PC-3 (cell line): ENCODE results near the gene KCNK5. TPM values are rescaled to one million over a fixed set of nuclear protein-coding genes. Genes with fewer than 3 reads are reported as not detected.

Source experiments
- ATAC-seq: fragments of 200-7000 bp; cut with Tn5 transposase; 2 replicates; pipeline ENCODE4 v1.9.1; 2020; ENCODE audit warnings: mild to moderate bottlenecking, moderate library complexity
- BruUV-seq: library from RNA; stranded (reverse); fragments of 400-500 nt; replicated peaks from 2 replicates; lab custom pipeline; 2021; lab: Mats Ljungman, UMichigan
- CTCF ChIA-PET: fragments of 300-600 bp; sonication (Branson Sonifier 250); formaldehyde crosslinking; loops from one replicate; lab custom pipeline; 2022; ENCODE audit warnings: antibody characterized with exemption; lab: Charles Lee
- POLR2A ChIA-PET: fragments of 300-600 bp; sonication (Branson Sonifier 250); formaldehyde crosslinking; loops from one replicate; lab custom pipeline; 2022; ENCODE audit warnings: antibody characterized with exemption; ENCODE audit not compliant: unreplicated experiment; lab: Charles Lee
- DNase-seq: peaks from one replicate; pipeline ENCODE4 v3.0.0-alpha.2; 2015
- H2AFZ ChIP-seq: fragments of 300-600 bp; sonication (generic); 2 replicates; pipeline ENCODE4 v1.6.0; 2016; ENCODE audit warnings: antibody characterized with exemption, low read length
- H3F3A ChIP-seq: fragments of 300-600 bp; sonication (generic); one replicate; pipeline ENCODE4 v1.6.0; 2017; ENCODE audit warnings: antibody characterized with exemption, low read length, control low read depth, mild to moderate bottlenecking; ENCODE audit not compliant: unreplicated experiment
- H3K27ac ChIP-seq: fragments of 300-600 bp; sonication (generic); 2 replicates; pipeline ENCODE4 v1.5.1; 2016; ENCODE audit warnings: mild to moderate bottlenecking, low read length
- H3K27me3 ChIP-seq: fragments of 300-600 bp; sonication (generic); 2 replicates; pipeline ENCODE4 v1.6.1; 2016; ENCODE audit warnings: low read length, mixed read lengths
- H3K36me3 ChIP-seq: fragments of 300-600 bp; sonication (generic); 2 replicates; pipeline ENCODE4 v1.6.1; 2016; ENCODE audit warnings: low read depth, mixed run types, low read length, mixed read lengths
- H3K4me1 ChIP-seq: fragments of 300-600 bp; sonication (generic); 2 replicates; pipeline ENCODE4 v1.5.1; 2016; ENCODE audit warnings: low read length; ENCODE audit not compliant: insufficient read depth
- H3K4me2 ChIP-seq: fragments of 300-600 bp; sonication (generic); 2 replicates; pipeline ENCODE4 v1.6.0; 2016; ENCODE audit warnings: low read length
- H3K4me3 ChIP-seq: fragments of 300-600 bp; sonication (generic); 2 replicates; pipeline ENCODE4 v1.5.1; 2016; ENCODE audit warnings: mild to moderate bottlenecking, low read length, mixed read lengths
- H3K79me2 ChIP-seq: fragments of 300-600 bp; sonication (generic); 2 replicates; pipeline ENCODE4 v1.6.1; 2017; ENCODE audit warnings: low read length, mixed read lengths
- H3K9ac ChIP-seq: fragments of 300-600 bp; sonication (generic); 2 replicates; pipeline ENCODE4 v1.6.0; 2016; ENCODE audit warnings: mild to moderate bottlenecking, low read length
- H3K9me2 ChIP-seq: fragments of 300-600 bp; sonication (generic); replicated peaks from 2 replicates; pipeline ENCODE4 v1.6.1; 2016; ENCODE audit warnings: mixed run types, low read length, mixed read lengths
- H3K9me3 ChIP-seq: fragments of 300-600 bp; sonication (generic); 2 replicates; pipeline ENCODE4 v1.6.1; 2016; ENCODE audit warnings: low read length, mixed read lengths
- H4K20me1 ChIP-seq: fragments of 300-600 bp; sonication (generic); 2 replicates; pipeline ENCODE4 v1.6.1; 2016; ENCODE audit warnings: low read length, mixed read lengths
- CTCF ChIP-seq: fragments of 300-600 bp; sonication (generic); conservative IDR thresholded peaks from 2 replicates; pipeline ENCODE4 v1.5.1; 2017; ENCODE audit warnings: antibody characterized with exemption, low read depth, mild to moderate bottlenecking, low read length
- EZH2 ChIP-seq: fragments of 300-600 bp; sonication (generic); IDR thresholded peaks from one replicate; pipeline ENCODE4 v1.6.1; 2017; ENCODE audit warnings: antibody characterized with exemption, mild to moderate bottlenecking, low read length; ENCODE audit not compliant: unreplicated experiment
- EZH2phosphoT487 ChIP-seq: fragments of 300-600 bp; sonication (generic); IDR thresholded peaks from 2 replicates; pipeline ENCODE4 v1.6.1; 2018; ENCODE audit warnings: mild to moderate bottlenecking, antibody characterized with exemption, low read length, borderline replicate concordance
- intact Hi-C: fragments of 100-400 bp; cut with micrococcal nuclease; formaldehyde crosslinking; loops from 2 replicates; pipeline ENCODE4 v1.9.0; 2023
- total RNA-seq: library from RNA; depleted of rRNA; stranded (reverse); fragments of >200 nt; gene quantifications from 2 replicates; pipeline ENCODE4 v1.2.3, GENCODE V29; 2014

The KCNK5 gene
- total RNA-seq, 1 experiment from 2014 or later: 3.5 TPM

- no peak overlapping the region for H3K27ac ChIP-seq
- H2AFZ ChIP-seq: no peak overlapping the region
- no peaks in the 10 kb centered on the region for H4K20me1 ChIP-seq
- TF ChIP-seq CTCF (no peak), EZH2phosphoT487 (no peak)
- no peaks in the 10 kb centered on the region for H3K36me3 ChIP-seq
- H3K4me2 ChIP-seq: no peak overlapping the region
- H3K27me3 ChIP-seq: no peaks in the 10 kb centered on the region
- no TSS peak for BruUV-seq
- H3K79me2 ChIP-seq: no peaks in the 10 kb centered on the region
- H3K4me3 ChIP-seq: no peak overlapping the region
- ChIA-PET CTCF (no interaction called here), POLR2A (no interaction called here)
- no peak for ATAC-seq
- H3K4me1 ChIP-seq: peaks cover 18% of the 10 kb centered on the region
- H3K9me3 ChIP-seq: no peaks in the 10 kb centered on the region
- no peaks in the 10 kb centered on the region for H3K9me2 ChIP-seq
- no peak for DNase-seq
- intact Hi-C loops: no loop called here
- H3F3A ChIP-seq: no peaks in the 10 kb centered on the region
- no peak overlapping the region for H3K9ac ChIP-seq
These were observed 40.1 kb downstream of the KCNK5 start for GRCh38 chr6:39189131-39189530.

- ATAC-seq (no peak), DNase-seq (no peak)
- no peaks in the 10 kb centered on the region for H3K79me2 ChIP-seq
- ChIA-PET CTCF (no interaction called here), POLR2A (no interaction called here)
- H3F3A ChIP-seq: no peaks in the 10 kb centered on the region
- no peak overlapping the region for H2AFZ ChIP-seq
- H3K9me3 ChIP-seq: no peaks in the 10 kb centered on the region
- no peak overlapping the region for H3K9ac ChIP-seq
- H3K36me3 ChIP-seq: no peaks in the 10 kb centered on the region
- H4K20me1 ChIP-seq: no peaks in the 10 kb centered on the region
- intact Hi-C loops: no loop called here
- no TSS peak for BruUV-seq
- H3K27ac ChIP-seq: no peak overlapping the region
- TF ChIP-seq EZH2: no peak
- no peak for TF ChIP-seq EZH2phosphoT487
- no peak for TF ChIP-seq CTCF
- peaks cover 18% of the 10 kb centered on the region for H3K4me1 ChIP-seq
- H3K27me3 ChIP-seq: no peaks in the 10 kb centered on the region
- H3K4me3 ChIP-seq: no peak overlapping the region
- no peak overlapping the region for H3K4me2 ChIP-seq
- no peaks in the 10 kb centered on the region for H3K9me2 ChIP-seq
These were observed 40.7 kb downstream of the KCNK5 start for GRCh38 chr6:39188571-39188970.

GRCh38 chr6:39188098-39188450 is 41.2 kb downstream of the KCNK5 start:
- Histone ChIP-seq H3K79me2 (no peaks in the 10 kb centered on the region), H2AFZ (no peak overlapping the region), H3K9me3 (no peaks in the 10 kb centered on the region), H3K27me3 (no peaks in the 10 kb centered on the region), H3K27ac (no peak overlapping the region), H3K4me3 (no peak overlapping the region), H3F3A (no peaks in the 10 kb centered on the region), H3K4me1 (peaks cover 18% of the 10 kb centered on the region), H3K36me3 (no peaks in the 10 kb centered on the region), H3K9ac (no peak overlapping the region), H3K9me2 (no peaks in the 10 kb centered on the region), H4K20me1 (no peaks in the 10 kb centered on the region), H3K4me2 (no peak overlapping the region)
- ChIA-PET POLR2A (no interaction called here), CTCF (no interaction called here)
- DNase-seq: no peak
- TF ChIP-seq CTCF (no peak), EZH2 (no peak), EZH2phosphoT487 (no peak)
- no peak for ATAC-seq
- intact Hi-C loops: no loop called here
- BruUV-seq: no TSS peak
